Activated CD4-positive, alpha-beta T cell treated with anti-CD3 and anti-CD28 coated beads, Interleukin-2, amount 50 U/mL, for 24 hours (primary cell): ENCODE data around the gene RABEP2.

ENCODE experiments used
- DNase-seq, 2 donors: peaks; one replicate each; pipeline ENCODE4 v3.0.0-alpha.2; 2020; ENCODE audit warnings: low read depth in 1 of 2, low spot score in 1 of 2

The RABEP2 gene

DNA sequence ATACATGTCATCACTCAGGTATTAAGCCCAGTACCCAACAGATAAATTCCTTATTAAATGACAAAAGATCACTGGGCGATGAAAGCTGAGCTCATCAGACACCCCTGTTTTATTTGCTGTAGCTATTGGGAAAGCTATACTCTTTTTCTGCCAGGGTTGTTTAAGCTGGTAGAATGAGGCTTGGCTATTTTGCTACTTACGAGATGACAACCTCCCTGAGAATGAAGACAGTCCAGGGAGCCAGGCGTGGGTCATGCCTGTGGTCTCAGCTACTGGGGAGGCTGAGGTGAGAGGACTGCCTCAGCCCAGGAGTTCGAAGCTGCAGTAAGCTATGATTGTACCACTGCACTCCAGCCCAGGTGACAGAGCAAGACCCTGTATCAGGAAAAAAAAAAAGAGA, 65.7 kb downstream of the RABEP2 start:
- DNase-seq: no peak

DNA sequence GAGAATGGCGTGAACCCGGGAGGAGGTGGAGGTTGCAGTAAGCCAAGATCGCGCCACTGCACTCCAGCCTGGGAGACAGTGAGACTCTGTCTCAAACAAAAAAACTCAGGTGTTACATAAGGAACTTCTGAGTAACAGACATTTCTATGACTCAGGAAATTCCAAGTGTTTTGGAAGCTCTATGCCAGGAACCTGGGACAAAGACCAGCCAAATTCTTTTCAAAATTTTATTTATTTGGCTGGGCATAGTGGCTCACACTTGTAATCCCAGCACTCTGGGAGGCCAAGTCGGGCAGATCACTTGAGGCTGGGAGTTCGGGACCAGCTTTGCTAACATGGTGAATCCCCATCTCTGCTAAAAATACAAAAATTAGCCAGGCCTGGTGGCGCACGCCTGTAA, 66.6 kb downstream of the RABEP2 start:
- DNase-seq: no peak
